IPS-NIHi7 (cell line): Measurements from ENCODE around the gene PYY.
A peak's percentile ranks its signal among the peaks of the same experiment; 100 is the strongest.
"Not testable (repeated sequence)": the region's sequence is repeated elsewhere in the genome, so short reads cannot be mapped to it uniquely, and the experiment has no call there.

Experiments
- DNase-seq: peaks from one replicate; pipeline ENCODE4 v3.0.0; 2012; ENCODE audit warnings: mixed read lengths; ENCODE audit errors: extremely low spot score

Gene PYY

GRCh38 chr17:43945074-43945829 lies 8.5 kb downstream of the PYY start:
- no peak for DNase-seq

- no peak for DNase-seq
These were observed 11.6 kb downstream of the PYY start, which contains the start of gene PPY for GRCh38 chr17:43942051-43942685. PPY (minus strand) TSS chr17:43942476; CDS start chr17:43941654, 822 bp downstream.

GRCh38 chr17:43940630-43941029 lies 13.1 kb downstream of the PYY start:
- DNase-seq = peak; percentile 65

GRCh38 chr17:43939886-43940285 lies 13.9 kb downstream of the PYY start:
- no peak for DNase-seq

- not testable (repeated sequence) for DNase-seq
These were observed 14.3 kb downstream of the PYY start for GRCh38 chr17:43939452-43939851.

- no peak for DNase-seq
These were observed 14.9 kb downstream of the PYY start for GRCh38 chr17:43938838-43939182.

- no peak for DNase-seq
These were observed 17.3 kb downstream of the PYY start for GRCh38 chr17:43936434-43936833.

- no peak for DNase-seq
These were observed 17.8 kb downstream of the PYY start for GRCh38 chr17:43935926-43936261.

- no peak for DNase-seq
These were observed 18.4 kb downstream of the PYY start for GRCh38 chr17:43935204-43935925.

GRCh38 chr17:43932923-43933322 lies 20.8 kb downstream of the PYY start:
- DNase-seq = no peak

GRCh38 chr17:43932357-43932756 lies 21.4 kb downstream of the PYY start:
- DNase-seq = no peak

- no peak for DNase-seq
These were observed 22.6 kb downstream of the PYY start for GRCh38 chr17:43931062-43931571.

GRCh38 chr17:43928609-43929008 lies 25.1 kb downstream of the PYY start:
- DNase-seq = no peak

GRCh38 chr17:43927929-43928328 lies 25.8 kb downstream of the PYY start:
- DNase-seq = not testable (repeated sequence)

- no peak for DNase-seq
These were observed 26.5 kb downstream of the PYY start for GRCh38 chr17:43927060-43927864.

GRCh38 chr17:43924558-43924957 lies 29.2 kb downstream of the PYY start:
- no peak for DNase-seq

GRCh38 chr17:43920500-43921095 lies 33.1 kb downstream of the PYY start:
- no peak for DNase-seq

- no peak for DNase-seq
These were observed 35.7 kb downstream of the PYY start for GRCh38 chr17:43918026-43918389.

GRCh38 chr17:43917348-43918025 lies 36.3 kb downstream of the PYY start:
- DNase-seq = peak; percentile 66

GRCh38 chr17:43917016-43917347 lies 36.8 kb downstream of the PYY start:
- DNase-seq = no peak

- no peak for DNase-seq
These were observed 37.4 kb downstream of the PYY start for GRCh38 chr17:43916385-43916784.
